GM12872 (cell line): Measurements from ENCODE around the gene RNF217.

Experiments
- TF ChIP-seq, protein P1 (sequence below): IDR thresholded peaks from 3 replicates; pipeline ENCODE4 v1.5.1; 2011; ENCODE audit warnings: low read depth, mild to moderate bottlenecking, low read length, moderate library complexity; ENCODE audit not compliant: insufficient read depth

Gene RNF217

DNA sequence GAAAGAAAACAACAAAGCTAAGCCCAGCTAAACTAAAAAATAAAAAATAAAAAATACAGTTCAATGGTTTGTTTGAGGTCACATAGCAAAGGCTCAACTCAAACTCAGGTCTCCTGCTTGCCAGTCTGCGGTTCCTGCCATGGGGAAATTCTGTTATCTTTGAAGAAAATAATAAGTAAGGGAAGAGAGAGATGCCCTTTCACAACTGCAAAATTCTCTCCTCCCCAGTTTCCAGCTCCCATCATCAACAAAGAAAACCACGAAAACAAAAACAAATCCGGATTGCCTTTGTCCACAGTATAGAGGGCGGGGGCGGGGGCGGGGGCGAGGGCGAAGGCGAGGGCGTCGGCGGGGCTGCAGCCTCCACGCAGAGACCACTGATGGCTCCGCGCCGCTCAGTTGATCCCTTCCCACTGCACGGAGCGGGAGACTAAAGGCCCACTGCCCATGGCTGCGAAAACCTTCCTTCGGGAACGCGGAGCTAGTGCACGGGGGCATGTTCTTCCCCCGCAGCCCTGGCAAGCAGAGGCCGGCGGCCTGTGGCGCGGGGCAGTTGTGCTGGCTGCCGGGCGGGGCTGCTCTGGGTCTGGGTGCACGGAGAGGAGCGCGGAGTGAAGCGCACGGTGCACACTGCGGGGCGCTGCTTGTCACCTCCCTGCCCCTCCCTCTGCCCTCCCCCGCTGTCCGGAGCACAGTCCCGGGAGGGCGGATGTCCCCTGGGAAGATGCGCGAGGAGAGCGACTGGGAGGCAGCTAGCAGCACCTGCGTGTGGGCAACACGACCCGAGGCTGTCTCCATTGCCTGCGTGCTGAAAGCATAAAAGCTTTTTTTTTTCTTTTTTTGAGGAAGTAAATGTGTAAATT is 137.2 kb downstream of the RNF217 start:
- TF ChIP-seq, protein P1, sequence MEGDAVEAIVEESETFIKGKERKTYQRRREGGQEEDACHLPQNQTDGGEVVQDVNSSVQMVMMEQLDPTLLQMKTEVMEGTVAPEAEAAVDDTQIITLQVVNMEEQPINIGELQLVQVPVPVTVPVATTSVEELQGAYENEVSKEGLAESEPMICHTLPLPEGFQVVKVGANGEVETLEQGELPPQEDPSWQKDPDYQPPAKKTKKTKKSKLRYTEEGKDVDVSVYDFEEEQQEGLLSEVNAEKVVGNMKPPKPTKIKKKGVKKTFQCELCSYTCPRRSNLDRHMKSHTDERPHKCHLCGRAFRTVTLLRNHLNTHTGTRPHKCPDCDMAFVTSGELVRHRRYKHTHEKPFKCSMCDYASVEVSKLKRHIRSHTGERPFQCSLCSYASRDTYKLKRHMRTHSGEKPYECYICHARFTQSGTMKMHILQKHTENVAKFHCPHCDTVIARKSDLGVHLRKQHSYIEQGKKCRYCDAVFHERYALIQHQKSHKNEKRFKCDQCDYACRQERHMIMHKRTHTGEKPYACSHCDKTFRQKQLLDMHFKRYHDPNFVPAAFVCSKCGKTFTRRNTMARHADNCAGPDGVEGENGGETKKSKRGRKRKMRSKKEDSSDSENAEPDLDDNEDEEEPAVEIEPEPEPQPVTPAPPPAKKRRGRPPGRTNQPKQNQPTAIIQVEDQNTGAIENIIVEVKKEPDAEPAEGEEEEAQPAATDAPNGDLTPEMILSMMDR = no peak

DNA sequence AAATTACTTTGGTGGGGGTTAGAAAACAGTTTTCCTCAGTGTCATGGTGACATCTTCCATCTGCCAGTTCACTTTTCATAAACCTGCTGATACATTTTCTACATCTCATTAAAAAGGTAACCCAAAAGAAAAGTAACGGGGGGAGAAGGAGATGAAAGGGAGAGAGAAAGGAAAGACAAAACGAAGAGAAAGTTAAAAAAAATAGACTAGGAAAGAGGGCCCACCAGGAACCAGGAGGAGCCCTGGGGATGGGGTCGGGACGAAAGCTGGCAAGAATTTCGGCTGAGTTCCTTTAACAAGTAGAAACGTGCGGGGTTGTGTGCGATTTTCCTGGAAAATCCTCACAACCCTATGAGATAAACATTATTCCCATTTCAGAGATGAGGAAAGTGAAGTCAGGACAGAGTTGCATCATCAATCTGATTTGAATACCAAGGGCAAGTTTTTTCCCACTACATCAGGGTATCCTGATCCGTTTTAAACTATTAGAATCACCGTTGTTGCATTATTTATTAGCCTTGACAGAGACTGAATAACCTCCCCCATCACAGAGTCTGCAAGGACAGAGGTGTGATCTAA is 137.9 kb downstream of the RNF217 start:
- TF ChIP-seq, protein P1 = no peak

DNA sequence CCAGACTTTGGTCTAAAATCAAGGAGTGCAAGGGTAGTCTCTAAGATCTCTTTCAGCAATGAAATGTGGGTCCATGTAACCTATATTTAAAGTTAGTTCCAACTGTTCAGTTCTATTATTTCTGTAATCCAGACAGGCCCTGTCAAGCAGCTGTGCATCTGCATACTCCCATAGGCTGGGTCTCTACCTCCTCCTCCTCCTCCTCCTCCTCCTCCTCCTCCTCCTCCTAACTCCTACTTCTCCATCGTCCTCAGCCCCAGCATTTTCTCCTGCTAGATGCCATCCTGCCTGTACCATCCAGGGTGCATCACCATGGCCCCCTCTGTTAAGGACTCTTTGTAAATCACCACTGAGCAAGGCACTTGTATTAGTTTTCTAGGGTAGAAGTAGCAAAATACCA is 138.9 kb downstream of the RNF217 start:
- TF ChIP-seq, protein P1 = no peak

DNA sequence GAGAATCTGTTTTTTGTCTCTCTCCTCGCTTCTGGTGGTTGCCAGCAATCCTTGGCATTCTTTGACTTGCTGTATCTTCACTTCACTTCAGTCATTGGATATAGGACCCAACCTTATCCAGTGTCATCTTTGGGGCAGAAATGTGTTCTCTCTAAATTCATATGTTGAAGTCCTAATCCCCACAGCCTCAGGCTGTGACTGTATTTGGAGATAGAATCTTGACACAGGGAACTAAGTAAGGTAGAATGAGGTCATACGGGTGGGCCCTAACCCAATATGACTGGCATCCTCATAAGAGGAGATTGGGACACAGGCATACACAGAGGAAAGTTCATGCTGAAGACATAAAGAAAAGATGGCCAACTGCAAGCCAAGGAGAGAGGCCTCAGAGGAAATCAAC is 139.4 kb downstream of the RNF217 start:
- TF ChIP-seq, protein P1 = no peak

DNA sequence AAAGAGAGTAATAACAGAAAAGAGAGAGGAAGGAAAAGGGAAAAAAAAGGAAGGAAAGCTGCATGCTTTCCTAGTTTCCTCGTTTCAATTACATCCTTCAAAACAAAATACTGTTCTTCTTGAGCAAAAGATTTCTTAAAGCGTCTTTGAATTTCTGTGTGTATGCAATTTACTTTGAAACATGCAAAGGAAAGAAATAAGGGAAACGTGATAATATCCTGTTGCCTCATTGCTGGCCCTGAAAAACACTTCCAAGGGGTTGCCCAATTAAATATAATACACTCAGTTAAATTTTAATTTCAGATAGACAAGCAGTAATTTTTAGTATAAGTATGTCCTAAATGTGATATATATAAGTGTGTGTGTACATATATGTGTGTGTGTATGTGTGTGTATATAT is 140.2 kb downstream of the RNF217 start:
- TF ChIP-seq, protein P1 = no peak

DNA sequence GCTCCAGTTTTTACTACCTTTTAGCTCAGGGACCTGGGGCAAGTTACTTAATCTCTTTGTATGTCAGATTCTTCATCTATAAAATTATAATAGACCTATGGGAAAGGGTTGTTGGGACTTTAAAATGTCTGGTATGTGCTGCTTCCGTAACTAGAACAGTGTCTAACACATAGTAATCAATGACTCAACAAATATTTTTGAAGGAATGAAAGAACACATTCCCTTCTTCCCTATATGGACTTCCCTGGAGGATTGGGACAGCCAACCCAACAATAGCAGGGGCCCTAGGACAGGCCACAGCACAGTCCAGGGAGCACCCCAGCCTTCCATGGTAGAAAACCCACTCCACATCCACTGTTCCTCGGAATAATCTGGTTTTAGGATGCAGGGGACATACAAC is 140.7 kb downstream of the RNF217 start:
- TF ChIP-seq, protein P1 = no peak

DNA sequence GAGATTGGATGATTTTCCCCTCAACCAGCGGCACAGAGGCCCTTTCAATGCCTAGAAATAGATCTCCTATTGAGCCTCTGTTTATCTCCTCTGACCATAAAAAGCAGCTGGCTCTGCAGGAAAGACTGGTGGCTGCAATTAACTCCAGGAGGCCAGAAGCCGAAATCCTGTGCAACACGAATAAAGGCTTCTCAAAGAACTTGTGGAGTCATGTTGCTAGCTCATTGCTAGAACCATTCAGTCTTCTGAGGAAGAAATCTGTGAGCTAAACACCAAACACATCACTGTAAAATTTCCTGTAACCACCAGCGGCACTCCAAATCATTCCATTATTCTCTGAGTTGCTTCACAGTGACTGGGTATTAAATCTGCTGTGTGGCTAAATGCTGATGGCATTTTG is 142.2 kb downstream of the RNF217 start:
- TF ChIP-seq, protein P1 = no peak
